ENCODE data around the gene CNTNAP5.

DNA sequence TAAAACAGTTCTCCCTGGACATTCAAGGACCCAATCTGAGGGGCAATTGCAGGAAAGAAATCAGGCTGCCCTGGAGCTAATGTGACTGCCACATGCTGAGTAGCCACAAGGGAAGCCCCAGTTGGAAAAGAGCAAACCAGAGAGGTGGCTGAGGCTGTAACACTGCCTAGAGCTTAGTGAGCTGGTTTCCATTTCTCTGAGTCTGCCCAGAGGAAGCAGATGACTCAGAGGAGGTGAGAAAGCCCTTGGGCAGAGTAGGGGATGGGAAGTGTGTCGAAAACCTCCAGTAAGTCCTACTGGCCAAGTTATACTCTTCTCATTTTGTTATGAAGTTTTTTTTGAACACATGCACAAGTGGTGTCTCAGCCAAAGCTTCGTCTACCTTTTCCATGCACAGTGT, 753.0 kb downstream of the CNTNAP5 start:
- TF ChIP-seq, protein P1, sequence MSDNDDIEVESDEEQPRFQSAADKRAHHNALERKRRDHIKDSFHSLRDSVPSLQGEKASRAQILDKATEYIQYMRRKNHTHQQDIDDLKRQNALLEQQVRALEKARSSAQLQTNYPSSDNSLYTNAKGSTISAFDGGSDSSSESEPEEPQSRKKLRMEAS (IDR thresholded peaks at IDR 0.05; ENCODE audit: insufficient read depth, insufficient read length): no peak
- TF ChIP-seq, protein P2, sequence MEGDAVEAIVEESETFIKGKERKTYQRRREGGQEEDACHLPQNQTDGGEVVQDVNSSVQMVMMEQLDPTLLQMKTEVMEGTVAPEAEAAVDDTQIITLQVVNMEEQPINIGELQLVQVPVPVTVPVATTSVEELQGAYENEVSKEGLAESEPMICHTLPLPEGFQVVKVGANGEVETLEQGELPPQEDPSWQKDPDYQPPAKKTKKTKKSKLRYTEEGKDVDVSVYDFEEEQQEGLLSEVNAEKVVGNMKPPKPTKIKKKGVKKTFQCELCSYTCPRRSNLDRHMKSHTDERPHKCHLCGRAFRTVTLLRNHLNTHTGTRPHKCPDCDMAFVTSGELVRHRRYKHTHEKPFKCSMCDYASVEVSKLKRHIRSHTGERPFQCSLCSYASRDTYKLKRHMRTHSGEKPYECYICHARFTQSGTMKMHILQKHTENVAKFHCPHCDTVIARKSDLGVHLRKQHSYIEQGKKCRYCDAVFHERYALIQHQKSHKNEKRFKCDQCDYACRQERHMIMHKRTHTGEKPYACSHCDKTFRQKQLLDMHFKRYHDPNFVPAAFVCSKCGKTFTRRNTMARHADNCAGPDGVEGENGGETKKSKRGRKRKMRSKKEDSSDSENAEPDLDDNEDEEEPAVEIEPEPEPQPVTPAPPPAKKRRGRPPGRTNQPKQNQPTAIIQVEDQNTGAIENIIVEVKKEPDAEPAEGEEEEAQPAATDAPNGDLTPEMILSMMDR (IDR thresholded peaks at IDR 0.05; ENCODE audit: extremely low read depth in 1 of 2, insufficient read depth in 1 of 2, low read depth in 1 of 2, low read length in 2 of 2): no peak
- TF ChIP-seq POLR2AphosphoS5 (IDR thresholded peaks at IDR 0.05; ENCODE audit: insufficient read depth, low read depth, low read length): no peak
- no peak for TF ChIP-seq POLR2A (IDR thresholded peaks at IDR 0.05; ENCODE audit: low read depth, low read length)
- TF ChIP-seq FOS (IDR thresholded peaks at IDR 0.05; ENCODE audit: borderline replicate concordance, insufficient read depth, low read length): no peak
- TF ChIP-seq EZH2 (IDR thresholded peaks at IDR 0.05; ENCODE audit: borderline replicate concordance, low read depth, low read length, severe bottlenecking): no peak
- no peak for TF ChIP-seq JUN (IDR thresholded peaks at IDR 0.05; ENCODE audit: borderline replicate concordance, insufficient read depth, insufficient read length, low read depth)
- no peak for TF ChIP-seq MYC (IDR thresholded peaks at IDR 0.05; ENCODE audit: low read depth, low read length)
- no peak for TF ChIP-seq GATA2 (IDR thresholded peaks at IDR 0.05; ENCODE audit: insufficient read depth, insufficient read length, low read depth, low read length)

Measured in endothelial cell of umbilical vein (primary cell).